ENCODE data around the gene EXOC3L4.

Gene EXOC3L4

GRCh38 chr14:103108749-103109207 lies 14.3 kb downstream of the EXOC3L4 start:
- TF ChIP-seq TAF1 (IDR thresholded peaks at IDR 0.05; ENCODE audit: borderline replicate concordance, insufficient read depth, low read length) (no peak), REST (IDR thresholded peaks at IDR 0.05; ENCODE audit: insufficient read depth in 1 of 2, low read depth in 2 of 2, low read length in 2 of 2) (no peak), FOXP2 (optimal IDR thresholded peaks at IDR 0.05; ENCODE audit: borderline replicate concordance, extremely low read depth, extremely low read length, insufficient read depth) (no peak), POLR2AphosphoS5 (IDR thresholded peaks at IDR 0.05; ENCODE audit: low read depth, low read length) (no peak), SIN3A (IDR thresholded peaks at IDR 0.05; ENCODE audit: borderline replicate concordance, insufficient read depth, low read length) (no peak)

GRCh38 chr14:103109535-103110441 lies 15.3 kb downstream of the EXOC3L4 start:
- TF ChIP-seq POLR2AphosphoS5 (IDR thresholded peaks at IDR 0.05; ENCODE audit: low read depth, low read length) = no peak
- no peak for TF ChIP-seq REST (IDR thresholded peaks at IDR 0.05; ENCODE audit: insufficient read depth in 1 of 2, low read depth in 2 of 2, low read length in 2 of 2)
- no peak for TF ChIP-seq TAF1 (IDR thresholded peaks at IDR 0.05; ENCODE audit: borderline replicate concordance, insufficient read depth, low read length)
- TF ChIP-seq SIN3A (IDR thresholded peaks at IDR 0.05; ENCODE audit: borderline replicate concordance, insufficient read depth, low read length) = no peak
- TF ChIP-seq FOXP2 (optimal IDR thresholded peaks at IDR 0.05; ENCODE audit: borderline replicate concordance, extremely low read depth, extremely low read length, insufficient read depth) = no peak

GRCh38 chr14:103110681-103111231 lies 16.2 kb downstream of the EXOC3L4 start:
- TF ChIP-seq POLR2AphosphoS5 (IDR thresholded peaks at IDR 0.05; ENCODE audit: low read depth, low read length) (no peak), REST (IDR thresholded peaks at IDR 0.05; ENCODE audit: insufficient read depth in 1 of 2, low read depth in 2 of 2, low read length in 2 of 2) (no peak), FOXP2 (optimal IDR thresholded peaks at IDR 0.05; ENCODE audit: borderline replicate concordance, extremely low read depth, extremely low read length, insufficient read depth) (no peak), SIN3A (IDR thresholded peaks at IDR 0.05; ENCODE audit: borderline replicate concordance, insufficient read depth, low read length) (no peak), TAF1 (IDR thresholded peaks at IDR 0.05; ENCODE audit: borderline replicate concordance, insufficient read depth, low read length) (no peak)

GRCh38 chr14:103111232-103111868 lies 16.8 kb downstream of the EXOC3L4 start:
- TF ChIP-seq REST (IDR thresholded peaks at IDR 0.05; ENCODE audit: insufficient read depth in 1 of 2, low read depth in 2 of 2, low read length in 2 of 2) = no peak
- TF ChIP-seq SIN3A (IDR thresholded peaks at IDR 0.05; ENCODE audit: borderline replicate concordance, insufficient read depth, low read length) = no peak
- no peak for TF ChIP-seq FOXP2 (optimal IDR thresholded peaks at IDR 0.05; ENCODE audit: borderline replicate concordance, extremely low read depth, extremely low read length, insufficient read depth)
- TF ChIP-seq TAF1 (IDR thresholded peaks at IDR 0.05; ENCODE audit: borderline replicate concordance, insufficient read depth, low read length) = no peak
- no peak for TF ChIP-seq POLR2AphosphoS5 (IDR thresholded peaks at IDR 0.05; ENCODE audit: low read depth, low read length)
